Large intestine (tissue), 3 donors: Measurements from ENCODE around the gene MAML3. TPM values are rescaled to one million over a fixed set of nuclear protein-coding genes. Genes with fewer than 3 reads are reported as not detected.

ENCODE experiments used
- DNase-seq, 2 donors: peaks; one replicate each; pipeline versions ENCODE4 v3.0.0 to v3.0.0-alpha.2; 2013
- H3K27ac ChIP-seq: one replicate; pipeline ENCODE4 v1.5.1; 2013; ENCODE audit warnings: low read length
- H3K27me3 ChIP-seq: 2 replicates; pipeline ENCODE4 v1.6.1; 2013; ENCODE audit warnings: low read length; ENCODE audit not compliant: control insufficient read depth, insufficient read depth
- H3K36me3 ChIP-seq: 2 replicates; pipeline ENCODE4 v1.6.1; 2013; ENCODE audit warnings: low read length; ENCODE audit not compliant: control insufficient read depth, insufficient read depth
- H3K4me1 ChIP-seq: one replicate; pipeline ENCODE4 v1.6.1; 2013; ENCODE audit warnings: low read length; ENCODE audit not compliant: control insufficient read depth, insufficient read depth
- H3K4me3 ChIP-seq: one replicate; pipeline ENCODE4 v1.5.1; 2013; ENCODE audit warnings: low read length
- H3K9me3 ChIP-seq: one replicate; pipeline ENCODE4 v1.6.1; 2013; ENCODE audit warnings: mild to moderate bottlenecking, low read depth, low read length, moderate library complexity; ENCODE audit not compliant: control insufficient read depth
- WGBS: methylation state at CpG from one replicate; pipeline ENCODE4 v1.1.5; 2013; ENCODE audit warnings: low lambda C conversion rate; ENCODE audit not compliant: insufficient coverage; 5-methylcytosine and 5-hydroxymethylcytosine counted together
- polyA plus RNA-seq: library from polyadenylated mRNA; unstranded; fragments of 120-200 nt; gene quantifications from one replicate; pipeline ENCODE4 v1.2.1, GENCODE V29; 2013

Gene MAML3
- polyA plus RNA-seq, 1 donor: 10.6 TPM

DNA sequence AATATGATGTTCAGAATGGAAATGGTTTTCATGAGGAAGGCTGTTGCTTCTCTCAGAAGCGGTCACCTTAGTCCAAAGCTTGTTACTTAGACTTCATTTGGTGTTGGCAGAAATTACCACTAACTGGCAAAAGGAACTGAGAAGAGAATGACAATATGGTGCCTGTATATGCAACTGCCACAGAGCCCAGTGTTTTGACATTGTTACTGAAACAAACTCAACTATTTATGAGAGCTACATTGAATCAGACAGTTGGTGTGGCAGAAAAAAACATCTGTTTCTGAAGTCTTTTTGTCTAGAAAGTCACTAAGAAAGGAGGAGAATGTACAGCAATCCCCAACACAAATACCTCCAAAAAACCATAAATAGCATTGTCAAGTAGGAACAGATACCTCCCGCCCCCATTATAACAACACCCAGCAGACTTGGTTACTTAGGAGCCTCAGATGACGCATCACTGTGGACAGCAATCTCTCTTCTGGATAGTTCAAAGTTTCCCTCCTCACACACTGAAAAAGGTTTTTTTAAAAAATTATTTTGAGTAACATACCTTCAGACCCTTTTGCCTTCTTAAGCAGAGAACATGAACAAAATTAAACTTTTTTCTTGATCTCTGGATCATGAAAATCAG lies 92.2 kb downstream of the MAML3 start:
- DNase-seq: no peak
- Histone ChIP-seq H3K27me3 (no peaks in the 10 kb centered on the region), H3K4me1 (peaks cover 24% of the 10 kb centered on the region), H3K27ac (peak overlapping the region; percentile 27), H3K9me3 (no peaks in the 10 kb centered on the region), H3K36me3 (no peaks in the 10 kb centered on the region), H3K4me3 (no peak overlapping the region)
- no CpG with 5 or more reads among the region's 3 CpGs for WGBS

DNA sequence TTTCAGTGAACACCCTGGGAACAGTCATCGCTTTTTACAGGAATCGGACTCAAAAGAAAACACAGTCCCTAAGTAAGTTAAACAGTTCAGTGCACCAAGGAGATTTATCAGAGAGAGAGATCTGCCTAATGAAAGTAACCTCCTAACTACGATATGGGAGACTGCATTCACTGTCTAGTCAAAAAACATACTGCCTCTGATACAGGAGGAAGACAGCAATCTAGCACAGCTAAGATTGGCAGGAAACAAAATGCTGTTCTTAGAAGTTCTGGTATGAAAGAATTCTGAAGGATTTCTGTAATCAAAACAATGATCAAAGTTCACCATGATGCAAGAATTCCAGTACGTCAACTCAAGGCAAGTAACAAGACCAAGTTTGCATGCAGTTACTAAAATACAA lies 92.8 kb downstream of the MAML3 start:
- H3K27me3 ChIP-seq: no peaks in the 10 kb centered on the region
- WGBS: 33% methylated on average over 1 of the region's 4 CpGs
- peak overlapping the region; percentile 27 for H3K27ac ChIP-seq
- H3K4me1 ChIP-seq: peaks cover 20% of the 10 kb centered on the region
- no peak overlapping the region for H3K4me3 ChIP-seq
- peak; percentile 55 to 81 for DNase-seq
- no peaks in the 10 kb centered on the region for H3K9me3 ChIP-seq
- H3K36me3 ChIP-seq: no peaks in the 10 kb centered on the region

DNA sequence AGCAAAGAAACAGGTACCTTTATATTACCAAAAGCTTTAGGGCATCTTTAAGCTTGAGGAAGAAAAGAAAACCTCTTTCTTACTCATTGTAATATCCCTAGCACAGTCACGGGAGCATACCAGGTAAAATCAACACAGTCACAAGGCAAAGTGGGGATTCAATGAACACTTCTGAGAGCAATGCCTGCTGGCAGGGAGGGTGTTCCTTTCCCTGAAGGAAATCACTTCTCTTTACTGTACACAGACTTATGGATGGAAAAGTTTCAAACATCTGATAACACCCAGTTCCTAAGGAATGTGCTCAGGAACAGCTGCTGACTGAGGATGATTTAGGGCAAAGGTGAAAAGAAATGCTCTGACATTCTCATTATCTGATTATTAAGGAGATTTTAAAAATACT lies 94.8 kb downstream of the MAML3 start:
- peaks cover 12% of the 10 kb centered on the region for H3K4me1 ChIP-seq
- H3K27me3 ChIP-seq: no peaks in the 10 kb centered on the region
- H3K27ac ChIP-seq: peak overlapping the region; percentile 8
- peak; percentile 49 to 77 for DNase-seq
- no peak overlapping the region for H3K4me3 ChIP-seq
- WGBS: no CpG with 5 or more reads among the region's 1 CpG
- no peaks in the 10 kb centered on the region for H3K9me3 ChIP-seq
- H3K36me3 ChIP-seq: no peaks in the 10 kb centered on the region

DNA sequence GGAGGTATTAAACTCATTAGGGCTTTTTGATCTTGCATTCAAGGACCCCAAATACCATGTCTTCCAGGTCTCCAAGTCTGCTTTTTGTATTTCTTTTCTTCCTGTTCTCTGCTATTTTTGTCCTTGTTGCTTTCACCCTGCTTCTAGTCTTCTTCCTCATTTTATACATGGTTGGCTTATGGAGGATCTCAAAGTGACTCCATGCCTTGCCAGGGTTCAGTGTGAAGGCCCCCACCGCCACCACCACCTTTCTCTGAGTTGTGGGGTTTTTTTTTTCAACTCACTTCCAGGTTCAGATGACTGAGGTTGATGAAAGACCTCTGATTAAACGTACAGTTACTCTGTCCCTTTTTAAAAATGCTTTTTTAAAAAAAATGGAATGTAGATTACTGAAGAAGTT lies 96.3 kb downstream of the MAML3 start:
- WGBS: no CpG with 5 or more reads among the region's 2 CpGs
- Histone ChIP-seq H3K4me1 (peaks cover 12% of the 10 kb centered on the region), H3K27ac (no peak overlapping the region), H3K4me3 (no peak overlapping the region), H3K27me3 (no peaks in the 10 kb centered on the region), H3K9me3 (no peaks in the 10 kb centered on the region), H3K36me3 (no peaks in the 10 kb centered on the region)
- DNase-seq: no peak

DNA sequence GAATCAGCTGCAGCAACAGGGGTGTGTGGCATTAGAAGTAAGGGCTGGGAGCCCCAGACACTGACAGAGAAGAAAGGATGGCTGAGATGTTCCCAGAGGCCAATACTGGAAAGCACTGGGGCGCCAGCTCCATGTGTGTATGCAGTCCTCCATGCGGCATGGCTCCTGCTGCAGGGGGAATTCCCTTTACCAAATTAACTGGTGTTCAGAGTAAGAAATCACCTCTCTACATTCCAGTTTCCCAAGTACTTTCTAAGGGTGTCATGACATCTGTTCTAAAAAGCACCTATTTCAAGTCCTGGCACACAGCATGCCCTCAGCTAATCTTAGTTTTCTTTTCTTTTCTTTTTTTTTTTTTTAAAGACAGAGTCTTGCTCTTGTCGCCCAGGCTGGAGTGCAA lies 98.0 kb downstream of the MAML3 start:
- H3K36me3 ChIP-seq: no peaks in the 10 kb centered on the region
- no peak overlapping the region for H3K27ac ChIP-seq
- no CpG with 5 or more reads among the region's 3 CpGs for WGBS
- no peaks in the 10 kb centered on the region for H3K9me3 ChIP-seq
- peaks cover 10% of the 10 kb centered on the region for H3K4me1 ChIP-seq
- H3K4me3 ChIP-seq: no peak overlapping the region
- DNase-seq: no peak
- H3K27me3 ChIP-seq: no peaks in the 10 kb centered on the region

DNA sequence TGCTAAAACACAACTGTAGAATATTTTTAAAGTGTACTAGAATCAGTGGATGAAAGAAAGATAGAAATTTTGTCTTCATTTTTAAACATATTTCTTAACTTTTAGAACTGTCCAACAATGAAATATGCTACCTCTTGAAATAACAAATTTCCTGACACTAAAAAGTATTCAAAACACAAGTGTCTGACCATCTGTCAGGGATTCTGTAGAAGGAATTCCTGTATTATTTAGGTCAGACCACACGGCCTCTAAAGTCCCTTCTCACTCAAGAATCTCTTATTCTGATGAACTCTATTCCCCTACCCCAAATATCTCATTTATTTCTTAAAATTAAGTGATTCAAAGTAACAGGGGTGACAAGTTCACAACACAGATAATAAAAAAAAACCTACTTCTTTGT lies 99.1 kb downstream of the MAML3 start:
- no peak for DNase-seq

DNA sequence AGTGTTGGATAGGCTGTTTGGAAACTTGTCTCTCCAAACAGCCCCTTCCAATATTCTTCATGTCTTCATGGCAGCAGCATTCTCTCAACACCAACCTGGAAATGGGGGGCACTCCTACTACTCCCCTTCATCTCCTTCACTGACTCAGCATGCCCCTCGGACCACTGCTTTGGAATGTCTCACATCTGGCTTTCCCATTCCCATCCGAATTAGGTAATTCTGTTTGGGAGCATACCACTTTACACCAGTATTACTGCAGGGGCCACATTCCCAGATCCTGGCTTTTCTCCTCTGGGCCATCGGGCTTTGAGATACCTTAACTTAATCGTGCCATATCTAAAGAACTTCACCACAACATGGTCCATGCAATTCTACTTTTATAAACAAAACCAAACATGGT lies 100.8 kb downstream of the MAML3 start:
- Histone ChIP-seq H3K9me3 (no peaks in the 10 kb centered on the region), H3K4me1 (peaks cover 16% of the 10 kb centered on the region), H3K27me3 (no peaks in the 10 kb centered on the region), H3K27ac (no peak overlapping the region), H3K36me3 (no peaks in the 10 kb centered on the region), H3K4me3 (no peak overlapping the region)
- 100% methylated on average over 1 of the region's 4 CpGs for WGBS
- no peak for DNase-seq

More for the DNA sequence above, 99.1 kb downstream of the MAML3 start:
- 60% methylated on average over 1 of the region's 1 CpG for WGBS
- peaks cover 13% of the 10 kb centered on the region for H3K4me1 ChIP-seq
- H3K27ac ChIP-seq: no peak overlapping the region
- H3K9me3 ChIP-seq: no peaks in the 10 kb centered on the region
- H3K27me3 ChIP-seq: no peaks in the 10 kb centered on the region
- no peaks in the 10 kb centered on the region for H3K36me3 ChIP-seq
- H3K4me3 ChIP-seq: no peak overlapping the region

DNA sequence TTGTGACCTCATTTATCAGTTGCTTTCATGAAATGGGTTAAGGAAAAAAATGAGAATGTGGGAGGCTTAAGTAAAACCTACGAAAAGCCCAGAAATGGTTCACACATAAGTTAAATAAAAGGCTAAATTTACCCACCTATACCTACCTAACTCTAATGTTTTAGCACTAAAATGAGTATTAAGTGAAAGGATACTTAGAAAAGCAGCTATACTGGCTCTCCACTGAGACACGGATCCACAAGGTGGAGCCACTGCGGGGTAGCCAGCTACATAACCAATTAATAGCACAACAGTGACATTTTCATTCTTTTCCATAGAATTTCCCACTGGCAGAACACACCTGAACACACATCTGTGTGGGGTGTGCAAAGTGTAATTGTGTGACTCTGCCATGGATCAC lies 101.9 kb downstream of the MAML3 start:
- DNase-seq: peak; percentile 26 to 51
- H3K27me3 ChIP-seq: no peaks in the 10 kb centered on the region
- WGBS: 86% methylated on average over 1 of the region's 3 CpGs
- H3K27ac ChIP-seq: no peak overlapping the region
- H3K36me3 ChIP-seq: no peaks in the 10 kb centered on the region
- H3K4me1 ChIP-seq: peaks cover 24% of the 10 kb centered on the region
- H3K4me3 ChIP-seq: no peak overlapping the region
- no peaks in the 10 kb centered on the region for H3K9me3 ChIP-seq

DNA sequence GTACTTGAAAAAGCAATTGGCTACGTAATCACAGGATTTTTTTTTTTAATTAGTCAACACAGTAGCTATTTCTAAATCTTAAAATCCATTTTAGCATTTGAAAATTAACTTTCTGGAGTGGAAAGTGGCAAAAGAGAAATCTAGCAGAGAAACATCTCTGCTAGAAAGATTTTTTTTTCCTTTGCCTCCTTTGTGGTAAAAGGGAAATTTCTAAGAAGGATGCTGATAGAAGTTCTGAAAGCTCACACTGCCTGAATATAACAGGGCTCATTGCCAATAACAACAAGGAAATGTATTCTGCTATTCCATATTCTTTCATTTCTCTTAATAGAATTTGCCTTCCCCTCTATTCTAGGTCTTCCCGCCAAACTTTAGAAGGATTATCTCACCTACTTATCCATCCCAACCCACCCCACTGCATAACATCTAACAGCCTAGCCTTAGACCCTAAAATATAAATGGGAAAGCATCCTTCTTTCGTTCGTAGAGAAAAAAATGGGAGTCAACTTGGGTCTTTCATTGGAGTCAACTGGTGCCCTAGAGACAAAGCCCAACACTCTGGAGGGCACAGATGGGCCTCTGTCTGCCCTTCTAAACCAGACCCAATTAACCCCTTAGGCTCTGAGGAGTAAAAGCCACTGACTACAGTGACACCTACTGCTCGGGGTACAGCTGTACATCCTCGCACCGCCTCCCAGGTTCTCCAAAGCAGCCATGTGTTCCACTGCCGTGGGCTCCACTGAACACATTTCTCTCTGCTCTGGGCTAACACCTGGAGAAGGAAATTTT lies 103.9 kb downstream of the MAML3 start:
- Histone ChIP-seq H3K9me3 (no peaks in the 10 kb centered on the region), H3K4me3 (peak overlapping the region; percentile 46), H3K27me3 (no peaks in the 10 kb centered on the region), H3K4me1 (peaks cover 29% of the 10 kb centered on the region), H3K27ac (peak overlapping the region; percentile 88), H3K36me3 (no peaks in the 10 kb centered on the region)
- 67% methylated on average over 1 of the region's 8 CpGs for WGBS
- DNase-seq: no peak

DNA sequence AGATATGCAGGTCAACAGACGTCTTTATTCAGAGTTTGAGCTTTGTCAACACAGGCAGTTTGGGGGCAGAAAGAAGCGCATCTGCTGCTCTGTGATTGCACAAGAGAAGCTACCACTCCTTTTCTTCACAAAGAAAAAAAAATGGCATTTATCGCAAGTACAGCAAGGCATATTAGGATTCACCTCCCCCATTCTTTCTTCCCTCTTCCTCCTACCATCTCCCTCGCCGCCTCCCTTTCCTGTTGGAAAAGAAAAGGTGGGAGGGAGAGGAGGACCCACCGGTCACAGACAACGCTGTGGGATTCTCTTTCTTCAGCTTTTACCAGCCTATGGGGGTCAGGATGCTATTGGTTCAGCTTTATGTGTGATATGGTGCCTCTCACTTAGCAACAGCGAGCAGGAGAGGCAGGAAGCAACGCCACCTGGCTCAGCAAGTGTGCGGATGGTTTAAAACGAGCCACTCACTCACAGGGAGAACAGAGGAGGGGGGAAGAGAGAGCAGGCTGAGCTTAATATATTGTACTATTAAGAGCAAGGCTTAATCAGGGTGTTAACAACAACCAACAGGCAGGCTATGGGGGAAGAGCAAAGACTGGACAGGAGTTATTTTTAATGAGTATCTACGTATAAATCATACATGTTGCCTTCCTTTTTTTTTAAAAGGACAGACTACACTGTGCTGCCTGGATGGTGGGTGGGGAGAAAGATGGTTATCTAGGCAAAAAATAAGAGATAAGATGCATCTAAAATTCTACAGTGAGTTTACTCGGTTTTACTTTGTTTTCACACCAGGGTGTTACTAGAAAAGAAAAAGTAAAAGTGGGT lies 104.7 kb downstream of the MAML3 start:
- Histone ChIP-seq H3K27me3 (no peaks in the 10 kb centered on the region), H3K4me3 (peak overlapping the region; percentile 46), H3K36me3 (no peaks in the 10 kb centered on the region), H3K27ac (peak overlapping the region; percentile 88), H3K4me1 (peaks cover 29% of the 10 kb centered on the region), H3K9me3 (no peaks in the 10 kb centered on the region)
- WGBS: no CpG with 5 or more reads among the region's 13 CpGs
- peak; percentile 69 to 91 for DNase-seq
